HG02870 (cell line): ENCODE measurements around the gene MARCHF10.
"Not testable (repeated sequence)": the region's sequence is repeated elsewhere in the genome, so short reads cannot be mapped to it uniquely, and the experiment has no call there.

Source experiments
- ATAC-seq: cut with Tn5 transposase; IDR thresholded peaks from one replicate; pipeline ENCODE4 v1.9.1; 2021; ENCODE audit warnings: mild to moderate bottlenecking, moderate library complexity; ENCODE audit not compliant: unreplicated experiment

MARCHF10 gene

GRCh38 chr17:62791235-62791734 lies 16.8 kb downstream of the MARCHF10 start:
- ATAC-seq, result no peak

- ATAC-seq, result no peak
These were observed 17.5 kb downstream of the MARCHF10 start for GRCh38 chr17:62790564-62790986.

- ATAC-seq, result no peak
These were observed 20.7 kb downstream of the MARCHF10 start for GRCh38 chr17:62787366-62787765.

- ATAC-seq, result no peak
These were observed 21.5 kb downstream of the MARCHF10 start for GRCh38 chr17:62786646-62787045.

- not testable (repeated sequence) for ATAC-seq
These were observed 22.1 kb downstream of the MARCHF10 start for GRCh38 chr17:62785983-62786382.

GRCh38 chr17:62782730-62783270 lies 25.3 kb downstream of the MARCHF10 start:
- ATAC-seq, result no peak

GRCh38 chr17:62781831-62782251 lies 26.3 kb downstream of the MARCHF10 start:
- no peak for ATAC-seq

GRCh38 chr17:62781356-62781755 lies 26.8 kb downstream of the MARCHF10 start:
- ATAC-seq, result no peak

GRCh38 chr17:62780951-62781350 lies 27.2 kb downstream of the MARCHF10 start:
- ATAC-seq, result no peak

GRCh38 chr17:62780269-62780668 lies 27.8 kb downstream of the MARCHF10 start:
- ATAC-seq, result no peak

- ATAC-seq, result no peak
These were observed 29.0 kb downstream of the MARCHF10 start for GRCh38 chr17:62778990-62779681.

- no peak for ATAC-seq
These were observed 32.2 kb downstream of the MARCHF10 start for GRCh38 chr17:62775876-62776275.

GRCh38 chr17:62774338-62774737 lies 33.8 kb downstream of the MARCHF10 start:
- ATAC-seq, result no peak

GRCh38 chr17:62767997-62768396 lies 40.1 kb downstream of the MARCHF10 start:
- no peak for ATAC-seq

- no peak for ATAC-seq
These were observed 42.8 kb downstream of the MARCHF10 start for GRCh38 chr17:62765351-62765750.

GRCh38 chr17:62763891-62764600 lies 44.1 kb downstream of the MARCHF10 start:
- no peak for ATAC-seq

GRCh38 chr17:62761884-62762283 lies 46.2 kb downstream of the MARCHF10 start:
- no peak for ATAC-seq

- no peak for ATAC-seq
These were observed 47.2 kb downstream of the MARCHF10 start for GRCh38 chr17:62760945-62761267.

GRCh38 chr17:62760059-62760944 lies 47.8 kb downstream of the MARCHF10 start:
- no peak for ATAC-seq

- no peak for ATAC-seq
These were observed 50.6 kb downstream of the MARCHF10 start for GRCh38 chr17:62757500-62757951.

- no peak for ATAC-seq
These were observed 51.9 kb downstream of the MARCHF10 start for GRCh38 chr17:62756198-62756597.
